ENCODE results near the gene G6PC2. TPM values are rescaled to one million over a fixed set of nuclear protein-coding genes. Genes with fewer than 3 reads are reported as not detected.

G6PC2 gene
- total and polyA plus RNA-seq, 4 donors: not detected

GRCh38 chr2:168934826-168935225 is 33.7 kb downstream of the G6PC2 start:
- 95% methylated on average over 2 of the region's 2 CpGs for whole genome bisulfite sequencing
- TF ChIP-seq, protein P1, sequence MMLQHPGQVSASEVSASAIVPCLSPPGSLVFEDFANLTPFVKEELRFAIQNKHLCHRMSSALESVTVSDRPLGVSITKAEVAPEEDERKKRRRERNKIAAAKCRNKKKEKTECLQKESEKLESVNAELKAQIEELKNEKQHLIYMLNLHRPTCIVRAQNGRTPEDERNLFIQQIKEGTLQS (IDR thresholded peaks at IDR 0.05): no peak
- TF ChIP-seq GABPA (IDR thresholded peaks at IDR 0.05 in 1 of 2, conservative IDR thresholded peaks at IDR 0.05 in 1 of 2) (no peak), RXRA (IDR thresholded peaks at IDR 0.05) (no peak), MAX (IDR thresholded peaks at IDR 0.05) (no peak), JUND (IDR thresholded peaks at IDR 0.05) (no peak), ZBTB33 (IDR thresholded peaks at IDR 0.05) (no peak), TAF1 (conservative IDR thresholded peaks at IDR 0.05) (no peak), YY1 (IDR thresholded peaks at IDR 0.05) (no peak), FOXA1 (IDR thresholded peaks at IDR 0.05) (no peak), HNF4A (conservative IDR thresholded peaks at IDR 0.05) (no peak), HNF4G (IDR thresholded peaks at IDR 0.05) (no peak), SP1 (IDR thresholded peaks at IDR 0.05) (no peak), FOXA2 (IDR thresholded peaks at IDR 0.05) (no peak), EGR1 (IDR thresholded peaks at IDR 0.05; ENCODE audit: low read depth in 2 of 2) (no peak), RAD21 (IDR thresholded peaks at IDR 0.05) (no peak)
- TF ChIP-seq, protein P2, sequence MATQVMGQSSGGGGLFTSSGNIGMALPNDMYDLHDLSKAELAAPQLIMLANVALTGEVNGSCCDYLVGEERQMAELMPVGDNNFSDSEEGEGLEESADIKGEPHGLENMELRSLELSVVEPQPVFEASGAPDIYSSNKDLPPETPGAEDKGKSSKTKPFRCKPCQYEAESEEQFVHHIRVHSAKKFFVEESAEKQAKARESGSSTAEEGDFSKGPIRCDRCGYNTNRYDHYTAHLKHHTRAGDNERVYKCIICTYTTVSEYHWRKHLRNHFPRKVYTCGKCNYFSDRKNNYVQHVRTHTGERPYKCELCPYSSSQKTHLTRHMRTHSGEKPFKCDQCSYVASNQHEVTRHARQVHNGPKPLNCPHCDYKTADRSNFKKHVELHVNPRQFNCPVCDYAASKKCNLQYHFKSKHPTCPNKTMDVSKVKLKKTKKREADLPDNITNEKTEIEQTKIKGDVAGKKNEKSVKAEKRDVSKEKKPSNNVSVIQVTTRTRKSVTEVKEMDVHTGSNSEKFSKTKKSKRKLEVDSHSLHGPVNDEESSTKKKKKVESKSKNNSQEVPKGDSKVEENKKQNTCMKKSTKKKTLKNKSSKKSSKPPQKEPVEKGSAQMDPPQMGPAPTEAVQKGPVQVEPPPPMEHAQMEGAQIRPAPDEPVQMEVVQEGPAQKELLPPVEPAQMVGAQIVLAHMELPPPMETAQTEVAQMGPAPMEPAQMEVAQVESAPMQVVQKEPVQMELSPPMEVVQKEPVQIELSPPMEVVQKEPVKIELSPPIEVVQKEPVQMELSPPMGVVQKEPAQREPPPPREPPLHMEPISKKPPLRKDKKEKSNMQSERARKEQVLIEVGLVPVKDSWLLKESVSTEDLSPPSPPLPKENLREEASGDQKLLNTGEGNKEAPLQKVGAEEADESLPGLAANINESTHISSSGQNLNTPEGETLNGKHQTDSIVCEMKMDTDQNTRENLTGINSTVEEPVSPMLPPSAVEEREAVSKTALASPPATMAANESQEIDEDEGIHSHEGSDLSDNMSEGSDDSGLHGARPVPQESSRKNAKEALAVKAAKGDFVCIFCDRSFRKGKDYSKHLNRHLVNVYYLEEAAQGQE (IDR thresholded peaks at IDR 0.05): no peak
- TF ChIP-seq, protein P3, sequence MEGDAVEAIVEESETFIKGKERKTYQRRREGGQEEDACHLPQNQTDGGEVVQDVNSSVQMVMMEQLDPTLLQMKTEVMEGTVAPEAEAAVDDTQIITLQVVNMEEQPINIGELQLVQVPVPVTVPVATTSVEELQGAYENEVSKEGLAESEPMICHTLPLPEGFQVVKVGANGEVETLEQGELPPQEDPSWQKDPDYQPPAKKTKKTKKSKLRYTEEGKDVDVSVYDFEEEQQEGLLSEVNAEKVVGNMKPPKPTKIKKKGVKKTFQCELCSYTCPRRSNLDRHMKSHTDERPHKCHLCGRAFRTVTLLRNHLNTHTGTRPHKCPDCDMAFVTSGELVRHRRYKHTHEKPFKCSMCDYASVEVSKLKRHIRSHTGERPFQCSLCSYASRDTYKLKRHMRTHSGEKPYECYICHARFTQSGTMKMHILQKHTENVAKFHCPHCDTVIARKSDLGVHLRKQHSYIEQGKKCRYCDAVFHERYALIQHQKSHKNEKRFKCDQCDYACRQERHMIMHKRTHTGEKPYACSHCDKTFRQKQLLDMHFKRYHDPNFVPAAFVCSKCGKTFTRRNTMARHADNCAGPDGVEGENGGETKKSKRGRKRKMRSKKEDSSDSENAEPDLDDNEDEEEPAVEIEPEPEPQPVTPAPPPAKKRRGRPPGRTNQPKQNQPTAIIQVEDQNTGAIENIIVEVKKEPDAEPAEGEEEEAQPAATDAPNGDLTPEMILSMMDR (IDR thresholded peaks at IDR 0.05; ENCODE audit: low read depth, low read length, missing input control): no peak
- no peak overlapping the region for H3K9ac ChIP-seq (ENCODE audit: low read depth in 1 of 2, low read length in 2 of 2)
- no peak for DNase-seq (ENCODE audit: low spot score)
- H3K27me3 ChIP-seq (ENCODE audit: control insufficient read depth in 4 of 4, insufficient read depth in 4 of 4, low read length in 3 of 4): no peaks in the 10 kb centered on the region
- H3K4me1 ChIP-seq (ENCODE audit: control insufficient read depth in 4 of 4, insufficient read depth in 4 of 4, low read length in 3 of 4): no peaks in the 10 kb centered on the region
- no peak overlapping the region for H3K4me3 ChIP-seq (ENCODE audit: low read depth in 1 of 3, low read length in 3 of 3)
- peaks cover 2 to 38% (median 30%) of the 10 kb centered on the region in 4 donors for H3K36me3 ChIP-seq (ENCODE audit: control insufficient read depth in 4 of 4, insufficient read depth in 3 of 4, low read depth in 1 of 4, low read length in 3 of 4)
- H3K27ac ChIP-seq (ENCODE audit: low read depth in 1 of 2, low read length in 2 of 2): no peak overlapping the region
- H3K9me3 ChIP-seq (ENCODE audit: control insufficient read depth in 4 of 4, low read length in 3 of 4): no peaks in the 10 kb centered on the region

Measured in liver (tissue), 9 donors.